H1 (cell line): ENCODE results near the gene HABP2.

Experiments
- CREB1 ChIP-seq: IDR thresholded peaks from 2 replicates; pipeline ENCODE4 v1.6.1; 2012; ENCODE audit warnings: inconsistent platforms
- CTCF ChIP-seq, 3 experiments: IDR thresholded peaks; 1 replicate in 2 of 3; 2 replicates in 1 of 3; pipeline versions ENCODE4 v1.5.1 to v1.6.1; 2011; ENCODE audit warnings: low read length in 3 of 3, mild to moderate bottlenecking in 3 of 3, inconsistent platforms in 2 of 3, low read depth in 1 of 3, moderate library complexity in 1 of 3; ENCODE audit not compliant: insufficient read depth in 1 of 3; ENCODE audit errors: control extremely low read depth in 1 of 3
- EZH2 ChIP-seq: fragments of 200-600 bp; sonication (generic); IDR thresholded peaks from 2 replicates; pipeline ENCODE4 v1.7.1; 2012; ENCODE audit warnings: low read depth, mild to moderate bottlenecking, moderate library complexity, low read length, inconsistent platforms; ENCODE audit not compliant: severe bottlenecking
- MAFK ChIP-seq: IDR thresholded peaks from 2 replicates; pipeline ENCODE4 v1.6.1; 2012; ENCODE audit warnings: low read depth, mild to moderate bottlenecking, improper control_type of control experiment, low read length
- USF2 ChIP-seq: IDR thresholded peaks from 2 replicates; pipeline ENCODE4 v1.6.1; 2011; ENCODE audit warnings: low read length, improper control_type of control experiment

- TF ChIP-seq EZH2 (no peak), CTCF (IDR thresholded peaks at IDR 0.05; ENCODE audit: control extremely low read depth in 1 of 3, insufficient read depth in 1 of 3, low read depth in 1 of 3, low read length in 3 of 3) (no peak), CREB1 (no peak), MAFK (no peak), USF2 (no peak)
Measured at GRCh38 chr10:113572520-113573290, 19.9 kb downstream of the HABP2 start.
